HepG2 (cell line): ENCODE data around the gene GPR149. TPM values are rescaled to one million over a fixed set of nuclear protein-coding genes. Genes with fewer than 3 reads are reported as not detected.

Source experiments
- ATAC-seq: fragments of 200-7000 bp; cut with Tn5 transposase; 3 replicates; pipeline ENCODE4 v1.9.1; 2020; ENCODE audit warnings: mild to moderate bottlenecking, moderate library complexity
- Bru-seq: library from RNA; stranded (reverse); fragments of 400-500 nt; gene quantifications from one replicate; lab custom pipeline; 2021; lab: Mats Ljungman, UMichigan
- BruChase-seq, 2 experiments: library from RNA; stranded (reverse); fragments of 400-500 nt; gene quantifications; one replicate each; lab custom pipeline; 2021; lab: Mats Ljungman, UMichigan
- BruUV-seq: library from RNA; stranded (reverse); fragments of 400-500 nt; replicated peaks from 2 replicates; lab custom pipeline; 2021; lab: Mats Ljungman, UMichigan
- CTCF ChIA-PET: fragments of 300-600 bp; formaldehyde crosslinking; extraction: SDS; loops from one replicate; lab custom pipeline; 2021; ENCODE audit warnings: low total read pairs, inconsistent platforms, low intra/inter-chr PET ratio; lab: Yijun Ruan, JAX
- POLR2A ChIA-PET: fragments of 350-600 bp; sonication (Branson Sonifier 250); formaldehyde crosslinking; loops from one replicate; lab custom pipeline; 2020; ENCODE audit warnings: antibody characterized with exemption, inconsistent platforms; lab: Yijun Ruan, JAX
- DNase-seq: peaks from one replicate; pipeline ENCODE4 v3.0.0-alpha.2; 2015; ENCODE audit warnings: low spot score
- FAIRE-seq: peaks from 3 replicates; lab custom pipeline; 2011; peaks lifted over from hg19 to GRCh38; lab: Jason Lieb, UNC
- H2AFZ ChIP-seq: one replicate; pipeline ENCODE4 v1.6.1; 2011; ENCODE audit warnings: low read length, inconsistent platforms
- H3K27ac ChIP-seq: fragments of 300-600 bp; 3 replicates; pipeline ENCODE4 v1.8.0; 2011; ENCODE audit warnings: mixed run types, mild to moderate bottlenecking, mixed read lengths, low read length, inconsistent platforms; ENCODE audit not compliant: insufficient read depth; ENCODE audit errors: extremely low read length
- H3K27me3 ChIP-seq, 2 experiments: fragments of 200-600 bp in 1 of 2; 2 replicates in 1 of 2; 3 replicates in 1 of 2; pipeline versions ENCODE4 v1.6.0 to v1.8.0; 2011; ENCODE audit warnings: low read length in 2 of 2, mild to moderate bottlenecking in 2 of 2, moderate library complexity in 2 of 2, inconsistent platforms in 1 of 2; ENCODE audit not compliant: insufficient read depth in 2 of 2, control insufficient read depth in 1 of 2
- H3K36me3 ChIP-seq, 2 experiments: fragments of 200-600 bp in 1 of 2; replicated peaks in 1 of 2; 2 replicates in 1 of 2; 3 replicates in 1 of 2; pipeline versions ENCODE4 v1.5.1 to v1.8.0; 2011; ENCODE audit warnings: low read length in 2 of 2, inconsistent platforms in 1 of 2; ENCODE audit not compliant: insufficient read depth in 2 of 2, control insufficient read depth in 1 of 2
- H3K4me1 ChIP-seq: 2 replicates; pipeline ENCODE4 v1.5.1; 2012; ENCODE audit warnings: low read length, inconsistent platforms; ENCODE audit not compliant: insufficient read depth
- H3K4me2 ChIP-seq: 2 replicates; pipeline ENCODE4 v1.6.0; 2011; ENCODE audit warnings: low read depth, low read length, inconsistent platforms
- H3K4me3 ChIP-seq, 3 experiments: fragments of 200-600 bp in 1 of 3; sonication (generic), shearing (Covaris generic) in 1 of 3; replicated peaks in 1 of 3; 2 replicates each; pipeline ENCODE4 v1.5.1; 2011 to 2016; ENCODE audit warnings: low read length in 3 of 3, inconsistent platforms in 2 of 3, low read depth in 2 of 3, mild to moderate bottlenecking in 2 of 3, control low read depth in 1 of 3, mixed read lengths in 1 of 3; ENCODE audit not compliant: insufficient read depth in 1 of 3
- H3K79me2 ChIP-seq: one replicate; pipeline ENCODE4 v1.6.1; 2011; ENCODE audit warnings: low read length, inconsistent platforms; ENCODE audit not compliant: insufficient read depth
- H3K9ac ChIP-seq: 2 replicates; pipeline ENCODE4 v1.6.0; 2011; ENCODE audit warnings: mild to moderate bottlenecking, low read depth, low read length, inconsistent platforms; ENCODE audit not compliant: insufficient read depth
- H3K9me3 ChIP-seq: 2 replicates; pipeline ENCODE4 v1.5.1; 2012; ENCODE audit warnings: mild to moderate bottlenecking, low read length
- H4K20me1 ChIP-seq: 2 replicates; pipeline ENCODE4 v1.6.0; 2011; ENCODE audit warnings: inconsistent platforms, mild to moderate bottlenecking, low read length, moderate library complexity; ENCODE audit not compliant: insufficient read depth
- FOSL2 ChIP-seq: sonication (generic); formaldehyde crosslinking; IDR thresholded peaks from 2 replicates; pipeline ENCODE4 v1.4.0; 2020; ENCODE audit warnings: missing genetic modification reagents
- JDP2 ChIP-seq: sonication (generic); formaldehyde crosslinking; IDR thresholded peaks from 2 replicates; pipeline ENCODE4 v1.8.1; 2022; ENCODE audit warnings: missing genetic modification reagents, borderline replicate concordance
- TEAD2 ChIP-seq: sonication (generic); formaldehyde crosslinking; IDR thresholded peaks from 2 replicates; pipeline ENCODE4 v1.9.0; 2021; ENCODE audit warnings: missing genetic modification reagents
- ZNF225 ChIP-seq: sonication (generic); formaldehyde crosslinking; IDR thresholded peaks from 2 replicates; pipeline ENCODE4 v1.4.0; 2020; ENCODE audit warnings: mild to moderate bottlenecking, missing genetic modification reagents
- ZNF317 ChIP-seq: sonication (generic); formaldehyde crosslinking; IDR thresholded peaks from 2 replicates; pipeline ENCODE4 v1.5.0; 2020; ENCODE audit warnings: mild to moderate bottlenecking, missing genetic modification reagents
- ZNF343 ChIP-seq: sonication (generic); formaldehyde crosslinking; IDR thresholded peaks from 2 replicates; pipeline ENCODE4 v1.4.0; 2020; ENCODE audit warnings: mild to moderate bottlenecking, missing genetic modification reagents
- WGBS: methylation state at CpG from one replicate; pipeline ENCODE4 v1.1.6; 2017; ENCODE audit warnings: low lambda C conversion rate; 5-methylcytosine and 5-hydroxymethylcytosine counted together
- in situ Hi-C: cut with HindIII; loops from 2 replicates; pipeline ENCODE4 v1.10.0; 2017; ENCODE audit warnings: low pct_unique_long_range_greater_than_20kb; ENCODE audit not compliant: extremely low pct_ligation_motif_present
- intact Hi-C: fragments of 100-400 bp; cut with micrococcal nuclease; formaldehyde crosslinking; loops from one replicate; pipeline ENCODE4 v1.10.0; 2022; ENCODE audit not compliant: unreplicated experiment
- long read RNA-seq, 2 experiments: library from RNA in 1 of 2; library from polyadenylated mRNA in 1 of 2; stranded (forward) in 1 of 2; unstranded in 1 of 2; transcript quantifications; one replicate each; pipeline ENCODE4 v2.0.0, GENCODE V29; 2019 to 2022
- polyA minus RNA-seq, 3 experiments: library from RNA; depleted of rRNA, polyadenylated mRNA; stranded (reverse); fragments of >200 nt; gene quantifications; 2 replicates each; pipeline ENCODE4 v1.2.3, GENCODE V29; 2011; ENCODE audit warnings: low replicate concordance in 1 of 3
- polyA plus RNA-seq, 8 experiments: library from polyadenylated mRNA; depleted of rRNA in 3 of 8; stranded (reverse) in 7 of 8; unstranded in 1 of 8; fragments of >200 nt; fragmentation: Illumina TruSeq in 4 of 8; extraction: Trizol in 4 of 8; gene quantifications; 2 replicates each; pipeline versions ENCODE4 v1.2.1 to v1.2.3, GENCODE V29; 2011 to 2016; ENCODE audit warnings: low read depth in 4 of 8, missing spikeins in 1 of 8, mixed read lengths in 1 of 8; ENCODE audit not compliant: insufficient read depth in 1 of 8
- total RNA-seq, 5 experiments: library from RNA; depleted of rRNA; stranded (reverse); fragments of >200 nt; fragmentation: Illumina TruSeq; extraction: Trizol; gene quantifications; 2 replicates each; pipeline ENCODE4 v1.2.3, GENCODE V29; 2016; ENCODE audit warnings: low read depth in 1 of 5

Gene GPR149
- total RNA-seq (2016; rRNA removed; fragmentation: Illumina TruSeq; extraction: Trizol) (not detected in 2 replicates), polyA plus RNA-seq (2011; rRNA removed) (not detected in 2 replicates), polyA minus RNA-seq (2011; rRNA and poly(A)+ RNA removed; ENCODE audit: low replicate concordance) (not detected in 2 replicates), Bru-seq, nascent RNA (not detected), BruChase-seq, experiment 1, labeled RNA remaining after a 6-hour chase (not detected), BruChase-seq, experiment 2, labeled RNA remaining after a 2-hour chase (not detected)
- not detected in 2 replicates for total RNA-seq (2016; cell fraction: cytosol; rRNA removed; fragmentation: Illumina TruSeq; extraction: Trizol; ENCODE audit: low read depth)
- not detected in 2 replicates for total RNA-seq (2016; cell fraction: insoluble cytoplasmic fraction; rRNA removed; fragmentation: Illumina TruSeq; extraction: Trizol)
- total RNA-seq (2016; cell fraction: membrane; rRNA removed; fragmentation: Illumina TruSeq; extraction: Trizol) = not detected in 2 replicates
- not detected in 2 replicates for total RNA-seq (2016; cell fraction: nucleus; rRNA removed; fragmentation: Illumina TruSeq; extraction: Trizol)
- polyA plus RNA-seq (2011; cell fraction: cytosol; rRNA removed) = not detected in 2 replicates
- polyA plus RNA-seq (2011; cell fraction: nucleus; rRNA removed) = not detected in 2 replicates
- polyA plus RNA-seq (2012) = not detected in 2 replicates
- polyA plus RNA-seq (2016; cell fraction: cytosol; fragmentation: Illumina TruSeq; extraction: Trizol; ENCODE audit: low read depth) = not detected in 2 replicates
- not detected in 2 replicates for polyA plus RNA-seq (2016; cell fraction: insoluble cytoplasmic fraction; fragmentation: Illumina TruSeq; extraction: Trizol; ENCODE audit: low read depth)
- polyA plus RNA-seq (2016; cell fraction: membrane; fragmentation: Illumina TruSeq; extraction: Trizol; ENCODE audit: low read depth) = not detected in 2 replicates
- not detected in 2 replicates for polyA plus RNA-seq (2016; cell fraction: nucleus; fragmentation: Illumina TruSeq; extraction: Trizol; ENCODE audit: insufficient read depth, low read depth)
- polyA minus RNA-seq (2011; cell fraction: cytosol; rRNA and poly(A)+ RNA removed) = not detected in 2 replicates
- not detected in 2 replicates for polyA minus RNA-seq (2011; cell fraction: nucleus; rRNA and poly(A)+ RNA removed)
- long read RNA-seq, experiment 1 = 0 reads
- long read RNA-seq, experiment 2 = 0 reads

GRCh38 chr3:154430014-154430413 is at the start of gene GPR149:
TSS of gene GPR149 (minus strand) at chr3:154430190. CDS start at chr3:154429615, 575 bp downstream.
- no peak within 1 kb of the TSS for H3K27ac ChIP-seq
- H3K9me3 ChIP-seq = no peaks in the 10 kb centered on the region
- no TSS peak for BruUV-seq
- POLR2A ChIA-PET = no interaction called here
- H4K20me1 ChIP-seq = no peaks in the 10 kb centered on the region
- WGBS = 15% methylated on average over 7 of the region's 7 CpGs
- FAIRE-seq = no peak
- H3K27me3 ChIP-seq = peaks cover 0 to 16% of the 10 kb centered on the region in 2 experiments; a peak in 1 of 5 replicates
- no peak for DNase-seq
- CTCF ChIA-PET = no interaction called here
- H3K36me3 ChIP-seq = no peaks in the 10 kb centered on the region
- H3K9ac ChIP-seq = no peak within 1 kb of the TSS
- no peaks in the 10 kb centered on the region for H3K4me1 ChIP-seq
- H3K4me3 ChIP-seq = no peak within 1 kb of the TSS
- intact Hi-C loops = no loop called here
- TF ChIP-seq ZNF225 (CRISPR knock-in tag) = no peak
- H2AFZ ChIP-seq = peak within 1 kb of the TSS; percentile 42
- ATAC-seq = peak; percentile 57; the same call in 2 of the 3 replicates
- in situ Hi-C loops = no loop called here
- no peak within 1 kb of the TSS for H3K4me2 ChIP-seq
- no peaks in the 10 kb centered on the region for H3K79me2 ChIP-seq

- TF ChIP-seq ZNF343 (CRISPR knock-in tag) (no peak), ZNF317 (CRISPR knock-in tag) (peak; percentile 95), JDP2 (CRISPR knock-in tag) (no peak), TEAD2 (CRISPR knock-in tag) (no peak), FOSL2 (CRISPR knock-in tag) (no peak)
- TF ChIP-seq, all 625 proteins: peak for 1
- Histone ChIP-seq H3K4me3 (no peak overlapping the region), H3K27me3 (no peaks in the 10 kb centered on the region), H3K27ac (no peak overlapping the region), H3K79me2 (no peaks in the 10 kb centered on the region), H3K4me1 (no peaks in the 10 kb centered on the region), H4K20me1 (no peaks in the 10 kb centered on the region), H3K4me2 (no peak overlapping the region), H3K36me3 (no peaks in the 10 kb centered on the region), H3K9ac (no peak overlapping the region), H3K9me3 (peaks cover 9% of the 10 kb centered on the region; the same call in 1 of the 2 replicates), H2AFZ (no peak overlapping the region)
- ChIA-PET CTCF (no interaction called here), POLR2A (no interaction called here)
- ATAC-seq = no peak
- in situ Hi-C loops = no loop called here
- no peak for FAIRE-seq
- no TSS peak for BruUV-seq
- intact Hi-C loops = no loop called here
- no peak for DNase-seq
These were observed 43.8 kb upstream of the GPR149 start for GRCh38 chr3:154473769-154474168.
